Parathyroid adenoma (tissue), 2 donors: ENCODE results near the gene ARRDC4.

Experiments used
- H2AFZ ChIP-seq: fragments of 300-600 bp; sonication (generic); one replicate; pipeline ENCODE4 v1.7.0; 2017; ENCODE audit warnings: antibody characterized with exemption, mild to moderate bottlenecking
- H3K27ac ChIP-seq: fragments of 300-600 bp; sonication (generic); one replicate; pipeline ENCODE4 v1.7.0; 2017
- H3K27me3 ChIP-seq: fragments of 300-600 bp; sonication (generic); one replicate; pipeline ENCODE4 v1.7.0; 2017; ENCODE audit warnings: low read length; ENCODE audit not compliant: control insufficient read depth, insufficient read depth
- H3K36me3 ChIP-seq: fragments of 300-600 bp; sonication (generic); one replicate; pipeline ENCODE4 v1.7.0; 2017; ENCODE audit warnings: low read length; ENCODE audit not compliant: control insufficient read depth, insufficient read depth
- H3K4me1 ChIP-seq: fragments of 300-600 bp; sonication (generic); one replicate; pipeline ENCODE4 v1.7.0; 2017; ENCODE audit warnings: control low read depth
- H3K4me2 ChIP-seq: fragments of 300-600 bp; sonication (generic); one replicate; pipeline ENCODE4 v1.7.0; 2017; ENCODE audit warnings: low read length
- H3K4me3 ChIP-seq: fragments of 300-600 bp; sonication (generic); one replicate; pipeline ENCODE4 v1.7.0; 2017; ENCODE audit warnings: low read depth, low read length
- H3K79me2 ChIP-seq: fragments of 300-600 bp; sonication (generic); one replicate; pipeline ENCODE4 v1.7.0; 2017; ENCODE audit warnings: control low read depth
- H3K9ac ChIP-seq: fragments of 300-600 bp; sonication (generic); one replicate; pipeline ENCODE4 v1.7.0; 2017; ENCODE audit warnings: mild to moderate bottlenecking
- H3K9me3 ChIP-seq: fragments of 300-600 bp; sonication (generic); one replicate; pipeline ENCODE4 v1.7.0; 2017; ENCODE audit warnings: low read length; ENCODE audit not compliant: control insufficient read depth
- CTCF ChIP-seq: fragments of 300-600 bp; sonication (generic); IDR thresholded peaks from one replicate; pipeline ENCODE4 v1.7.0; 2017; ENCODE audit warnings: antibody characterized with exemption, mild to moderate bottlenecking
- donor health status: primary hyperparathyroidism.

Gene ARRDC4

GRCh38 chr15:98012354-98012753 lies 51.9 kb downstream of the ARRDC4 start:
- H3K27me3 ChIP-seq: no peaks in the 10 kb centered on the region
- no peaks in the 10 kb centered on the region for H3K79me2 ChIP-seq
- no peak overlapping the region for H3K4me3 ChIP-seq
- H3K9ac ChIP-seq: no peak overlapping the region
- H3K9me3 ChIP-seq: no peaks in the 10 kb centered on the region
- H2AFZ ChIP-seq: no peak overlapping the region
- no peak overlapping the region for H3K4me2 ChIP-seq
- H3K4me1 ChIP-seq: no peaks in the 10 kb centered on the region
- TF ChIP-seq CTCF: no peak
- no peak overlapping the region for H3K27ac ChIP-seq
- H3K36me3 ChIP-seq: no peaks in the 10 kb centered on the region

GRCh38 chr15:98013631-98014030 lies 53.1 kb downstream of the ARRDC4 start:
- Histone ChIP-seq H3K4me3 (no peak overlapping the region), H3K4me2 (no peak overlapping the region), H3K36me3 (no peaks in the 10 kb centered on the region), H3K79me2 (no peaks in the 10 kb centered on the region), H3K4me1 (no peaks in the 10 kb centered on the region), H2AFZ (no peak overlapping the region), H3K9ac (no peak overlapping the region), H3K27me3 (no peaks in the 10 kb centered on the region), H3K27ac (no peak overlapping the region), H3K9me3 (no peaks in the 10 kb centered on the region)
- no peak for TF ChIP-seq CTCF

- no peak overlapping the region for H3K4me2 ChIP-seq
- H3K79me2 ChIP-seq: no peaks in the 10 kb centered on the region
- no peak overlapping the region for H3K4me3 ChIP-seq
- no peaks in the 10 kb centered on the region for H3K36me3 ChIP-seq
- no peaks in the 10 kb centered on the region for H3K27me3 ChIP-seq
- H3K9me3 ChIP-seq: no peaks in the 10 kb centered on the region
- H3K27ac ChIP-seq: no peak overlapping the region
- no peak overlapping the region for H3K9ac ChIP-seq
- no peak overlapping the region for H2AFZ ChIP-seq
- no peak for TF ChIP-seq CTCF
- no peaks in the 10 kb centered on the region for H3K4me1 ChIP-seq
Measured at GRCh38 chr15:98017150-98017964, 56.9 kb downstream of the ARRDC4 start.

- H3K4me3 ChIP-seq: no peak overlapping the region
- H3K4me2 ChIP-seq: no peak overlapping the region
- H3K79me2 ChIP-seq: no peaks in the 10 kb centered on the region
- H3K9me3 ChIP-seq: no peaks in the 10 kb centered on the region
- H3K27me3 ChIP-seq: no peaks in the 10 kb centered on the region
- H3K9ac ChIP-seq: no peak overlapping the region
- H3K4me1 ChIP-seq: no peaks in the 10 kb centered on the region
- no peaks in the 10 kb centered on the region for H3K36me3 ChIP-seq
- H2AFZ ChIP-seq: no peak overlapping the region
- H3K27ac ChIP-seq: no peak overlapping the region
- TF ChIP-seq CTCF: no peak
Measured at GRCh38 chr15:98018761-98019351, 58.4 kb downstream of the ARRDC4 start.
